Epithelial cell of esophagus (primary cell): Measurements from ENCODE around the gene NEK1.

Experiments
- DNase-seq: peaks from one replicate; pipeline ENCODE4 v3.0.0; 2010; ENCODE audit warnings: low read depth
- H3K4me3 ChIP-seq: 2 replicates; pipeline ENCODE4 v1.5.1; 2011; ENCODE audit warnings: mild to moderate bottlenecking, low read length, control low read depth
- CTCF ChIP-seq: IDR thresholded peaks from 2 replicates; pipeline ENCODE4 v1.5.1; 2011; ENCODE audit warnings: low read depth, mild to moderate bottlenecking, low read length, control low read depth, inconsistent platforms; ENCODE audit not compliant: insufficient read depth; ENCODE audit errors: missing control alignments

The NEK1 gene

DNA sequence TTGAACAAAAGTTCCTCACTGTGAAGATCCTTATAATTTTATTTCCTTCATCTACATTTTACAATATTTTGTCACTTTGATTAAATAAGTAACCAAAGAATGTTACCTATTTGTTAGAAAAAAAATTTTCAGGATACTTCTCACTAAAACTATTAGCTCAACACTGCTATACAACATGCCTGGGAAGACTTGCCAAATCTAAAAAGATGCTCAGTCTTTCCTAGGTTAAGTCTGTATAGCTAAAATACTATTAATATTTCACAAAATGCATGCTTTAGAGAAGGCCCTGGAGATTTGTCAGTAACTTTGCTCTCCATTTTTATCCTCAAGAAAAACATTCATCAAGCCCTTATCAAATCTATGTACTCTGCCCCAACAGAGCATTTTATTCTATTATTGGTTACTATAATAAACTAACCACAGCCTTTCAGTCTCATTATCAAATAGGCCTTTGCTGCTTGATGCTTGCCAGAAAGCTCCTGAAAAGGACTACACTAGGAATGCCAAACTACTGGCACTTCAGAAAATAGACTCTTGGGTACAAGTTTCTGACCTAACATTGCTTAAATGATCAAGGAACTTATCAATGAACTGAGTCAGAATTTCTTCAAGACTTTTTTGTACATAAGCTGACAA, 17.7 kb downstream of the NEK1 start:
- no peak for TF ChIP-seq CTCF
- no peak for DNase-seq
- H3K4me3 ChIP-seq = no peak overlapping the region

DNA sequence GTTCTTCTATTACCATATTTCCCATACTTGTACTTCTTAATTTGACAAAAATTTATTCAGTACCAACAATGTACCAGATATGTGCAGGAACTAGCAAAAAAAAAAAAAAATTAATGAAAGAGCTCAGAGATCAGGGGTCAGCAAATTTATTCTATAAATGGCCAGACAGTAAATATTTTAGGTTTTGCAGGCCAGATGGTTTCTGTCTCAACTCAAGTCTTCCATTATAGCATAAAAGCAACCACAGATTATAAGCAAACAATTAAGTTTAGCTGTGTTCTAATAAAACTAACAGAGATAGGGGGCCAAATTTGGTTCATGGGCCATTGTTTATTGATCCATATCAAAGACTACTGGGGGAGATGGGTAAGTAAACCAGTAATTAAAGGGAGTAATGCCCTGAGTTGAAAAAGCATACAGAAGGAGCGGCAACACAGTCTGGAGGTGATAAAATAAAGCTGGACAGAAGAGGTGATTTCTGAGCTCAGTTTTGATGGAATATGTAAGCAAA, 19.3 kb downstream of the NEK1 start:
- H3K4me3 ChIP-seq = no peak overlapping the region
- no peak for DNase-seq
- no peak for TF ChIP-seq CTCF

- no peak for DNase-seq
- TF ChIP-seq CTCF = no peak
- no peak overlapping the region for H3K4me3 ChIP-seq
Measured at GRCh38 chr4:169583563-169583962, 28.8 kb downstream of the NEK1 start.

DNA sequence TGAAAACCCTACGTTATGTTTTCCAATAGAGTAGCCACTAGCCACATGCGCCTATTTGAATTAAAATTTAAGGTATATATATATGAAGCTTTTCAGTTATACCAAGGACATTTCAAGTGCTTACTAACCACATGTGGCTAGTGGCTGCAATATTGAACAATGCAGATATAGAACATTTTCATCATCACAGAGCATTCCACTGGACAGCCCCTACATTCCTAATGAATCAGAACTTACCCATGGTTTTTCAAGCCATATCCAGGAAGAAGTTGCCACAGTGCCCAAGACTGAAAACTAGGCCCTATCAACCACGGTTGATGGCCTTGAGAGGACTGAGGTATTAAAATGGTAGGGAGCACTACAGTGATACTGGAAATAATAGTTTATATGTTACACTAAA, 29.7 kb downstream of the NEK1 start:
- TF ChIP-seq CTCF = no peak
- H3K4me3 ChIP-seq = no peak overlapping the region
- peak; percentile 6 for DNase-seq

DNA sequence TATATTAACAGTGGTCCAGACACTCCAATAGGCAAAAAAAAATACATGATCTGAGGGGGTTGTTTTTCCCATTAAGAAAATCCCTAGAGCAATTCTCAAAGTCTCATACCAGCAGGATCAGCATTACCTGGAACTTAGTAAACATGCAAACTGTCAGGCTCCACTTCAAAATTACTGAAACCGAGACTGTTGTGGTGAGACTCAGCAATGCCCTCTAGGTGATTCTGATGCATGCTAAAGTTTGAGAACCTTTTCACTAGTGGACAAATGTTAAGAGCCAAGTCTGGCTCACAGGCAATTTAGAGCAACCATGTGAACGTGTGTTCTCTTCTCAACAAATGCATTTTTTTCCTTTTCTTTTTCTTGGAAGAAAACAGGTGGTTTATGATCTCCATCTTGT, 30.2 kb downstream of the NEK1 start:
- no peak for DNase-seq
- no peak for TF ChIP-seq CTCF
- no peak overlapping the region for H3K4me3 ChIP-seq

DNA sequence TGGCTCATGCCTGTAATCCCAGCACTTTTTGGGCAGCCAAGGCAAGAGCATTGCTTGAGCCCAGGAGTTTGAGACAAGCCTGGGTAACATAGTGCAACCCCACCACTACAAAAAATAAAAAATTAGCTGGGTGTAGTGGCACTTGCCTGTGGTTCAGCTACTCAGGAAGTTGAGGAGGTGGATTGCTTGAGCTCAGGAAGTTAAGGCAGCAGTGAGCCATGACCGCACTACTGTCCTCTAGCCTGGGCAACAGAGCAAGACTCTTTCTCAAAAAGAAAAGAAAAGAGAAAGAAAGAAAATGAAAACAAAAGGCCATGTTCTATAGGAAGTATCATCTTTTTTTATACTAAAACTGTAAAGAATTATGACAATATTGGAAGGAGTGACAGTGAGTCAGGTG, 38.5 kb downstream of the NEK1 start:
- H3K4me3 ChIP-seq = no peak overlapping the region
- no peak for DNase-seq

More for the DNA sequence above, 38.5 kb downstream of the NEK1 start:
- no peak for TF ChIP-seq CTCF
